GM18502 (cell line): ENCODE measurements around the gene KDELR1.

Experiments used
- ATAC-seq: cut with Tn5 transposase; IDR thresholded peaks from one replicate; pipeline ENCODE4 v1.9.1; 2021; ENCODE audit warnings: mild to moderate bottlenecking; ENCODE audit not compliant: unreplicated experiment, poor library complexity

KDELR1 gene

GRCh38 chr19:48391100-48392005, at the start of gene KDELR1:
Gene KDELR1 (minus strand): TSS chr19:48391551. CDS start chr19:48391358, 193 bp downstream.
- peak; percentile 74 for ATAC-seq

- no peak for ATAC-seq
These were observed 45.2 kb upstream of the KDELR1 start for GRCh38 chr19:48436586-48436985.

- ATAC-seq, result no peak
These were observed 42.0 kb upstream of the KDELR1 start for GRCh38 chr19:48433337-48433736.

GRCh38 chr19:48428670-48429069, 37.3 kb upstream of the KDELR1 start:
- ATAC-seq, result no peak

GRCh38 chr19:48424694-48425219, 33.4 kb upstream of the KDELR1 start:
- no peak for ATAC-seq

- no peak for ATAC-seq
These were observed 30.2 kb upstream of the KDELR1 start for GRCh38 chr19:48421548-48421947.

GRCh38 chr19:48419158-48419920, 28.0 kb upstream of the KDELR1 start:
- ATAC-seq, result peak; percentile 58

- no peak for ATAC-seq
These were observed 27.1 kb upstream of the KDELR1 start for GRCh38 chr19:48418317-48419064.

- ATAC-seq, result no peak
These were observed 26.1 kb upstream of the KDELR1 start for GRCh38 chr19:48417421-48417820.

GRCh38 chr19:48415806-48416221, 24.5 kb upstream of the KDELR1 start:
- no peak for ATAC-seq

- ATAC-seq, result no peak
These were observed 24.0 kb upstream of the KDELR1 start for GRCh38 chr19:48415395-48415794.

- ATAC-seq, result no peak
These were observed 22.7 kb upstream of the KDELR1 start for GRCh38 chr19:48413879-48414587.

- ATAC-seq, result no peak
These were observed 14.5 kb upstream of the KDELR1 start for GRCh38 chr19:48405850-48406249.

- no peak for ATAC-seq
These were observed 13.8 kb upstream of the KDELR1 start for GRCh38 chr19:48405010-48405659.

GRCh38 chr19:48403606-48404005, 12.3 kb upstream of the KDELR1 start:
- no peak for ATAC-seq

GRCh38 chr19:48401287-48401686, 9.9 kb upstream of the KDELR1 start:
- no peak for ATAC-seq

- ATAC-seq, result no peak
These were observed 8.8 kb upstream of the KDELR1 start for GRCh38 chr19:48400018-48400742.

- peak; percentile 59 for ATAC-seq
These were observed 7.3 kb upstream of the KDELR1 start for GRCh38 chr19:48398375-48399235.
